ENCODE results near the gene PARD3. TPM values are rescaled to one million over a fixed set of nuclear protein-coding genes. Genes with fewer than 3 reads are reported as not detected.

The PARD3 gene
- total and polyA plus RNA-seq, 2 donors (not counting 3 experiments of a cell fraction or from before 2014, with no cell fraction given), result 7.3 to 24.1 TPM

- H3K4me1 ChIP-seq (ENCODE audit: control insufficient read depth, extremely low read depth, insufficient read depth, low read length), result peaks cover 15% of the 10 kb centered on the region
- no peak overlapping the region for H3K27ac ChIP-seq (ENCODE audit: insufficient read depth, low read depth, low read length)
- no peak overlapping the region for H3K4me3 ChIP-seq (replicated peaks in 1 of 3; ENCODE audit: insufficient read depth in 1 of 3, low read depth in 1 of 3, low read length in 3 of 3)
- H3K36me3 ChIP-seq (ENCODE audit: control insufficient read depth in 2 of 2, extremely low read depth in 1 of 2, insufficient read depth in 2 of 2, low read length in 2 of 2), result no peaks in the 10 kb centered on the region
- DNase-seq (ENCODE audit: low read depth, low spot score) (no peak), FAIRE-seq (no peak)
- no peaks in the 10 kb centered on the region for H3K27me3 ChIP-seq (ENCODE audit: control insufficient read depth in 2 of 2, insufficient read depth in 2 of 2, low read length in 2 of 2)
- ChIA-PET CTCF (interaction anchor here (1.2 to 2.1 kb wide), 4 partner anchors 9 to 77 kb away, joined by 3 to 6 read pairs (median 4); no protein-coding TSS in a partner anchor), POLR2A (no interaction called here)
- BruUV-seq (replicated peaks), result no TSS peak
- dilution Hi-C loops (cut with MboI; ENCODE audit: extremely low pct_ligation_motif_present, low sequenced_read_pairs) (no loop called here), intact Hi-C loops (cut with micrococcal nuclease) (no loop called here)
- no peaks in the 10 kb centered on the region for H3K9me1 ChIP-seq (replicated peaks; ENCODE audit: control insufficient read depth, extremely low read depth, insufficient read depth, low read length)
- peak overlapping the region; percentile 14 for H3K4me2 ChIP-seq (ENCODE audit: insufficient read depth, low read length)
- H3K79me2 ChIP-seq (ENCODE audit: control insufficient read depth, insufficient read depth, low read length), result peaks cover 5% of the 10 kb centered on the region
- TF ChIP-seq FOS (IDR thresholded peaks at IDR 0.05; ENCODE audit: borderline replicate concordance, insufficient read depth, low read length), result no peak
- no peak for TF ChIP-seq MYC (IDR thresholded peaks at IDR 0.05; ENCODE audit: low read depth, low read length)
- no peak for TF ChIP-seq MAX (IDR thresholded peaks at IDR 0.05; ENCODE audit: insufficient read depth, insufficient read length)
- no peaks in the 10 kb centered on the region for H3K9me3 ChIP-seq (replicated peaks; ENCODE audit: control insufficient read depth, insufficient read depth, low read length)
- no peaks in the 10 kb centered on the region for H4K20me1 ChIP-seq (replicated peaks; ENCODE audit: control insufficient read depth, extremely low read depth, insufficient read depth, low read length)
- H3K9ac ChIP-seq (replicated peaks; ENCODE audit: extremely low read depth, insufficient read depth, low read length), result no peak overlapping the region
- H2AFZ ChIP-seq (ENCODE audit: low read depth, low read length), result no peak overlapping the region
These were observed 14.5 kb downstream of the PARD3 start for GRCh38 chr10:34800624-34801023.

- CTCF ChIA-PET, result interaction anchor here (1.1 to 1.7 kb wide), 2 partner anchors 9 to 55 kb away, joined by 3 to 4 read pairs; no protein-coding TSS in a partner anchor
- no peaks in the 10 kb centered on the region for H3K9me3 ChIP-seq (replicated peaks; ENCODE audit: control insufficient read depth, insufficient read depth, low read length)
- H3K9ac ChIP-seq (replicated peaks; ENCODE audit: extremely low read depth, insufficient read depth, low read length), result no peak overlapping the region
- H3K4me2 ChIP-seq (ENCODE audit: insufficient read depth, low read length), result no peak overlapping the region
- H3K4me3 ChIP-seq (replicated peaks in 1 of 3; ENCODE audit: insufficient read depth in 1 of 3, low read depth in 1 of 3, low read length in 3 of 3), result no peak overlapping the region
- H3K27me3 ChIP-seq (ENCODE audit: control insufficient read depth in 2 of 2, insufficient read depth in 2 of 2, low read length in 2 of 2), result no peaks in the 10 kb centered on the region
- no peaks in the 10 kb centered on the region for H4K20me1 ChIP-seq (replicated peaks; ENCODE audit: control insufficient read depth, extremely low read depth, insufficient read depth, low read length)
- peaks cover 9% of the 10 kb centered on the region for H3K4me1 ChIP-seq (ENCODE audit: control insufficient read depth, extremely low read depth, insufficient read depth, low read length)
- no TSS peak for BruUV-seq (replicated peaks)
- FAIRE-seq (no peak), DNase-seq (ENCODE audit: low read depth, low spot score) (no peak)
- dilution Hi-C loops (cut with MboI; ENCODE audit: extremely low pct_ligation_motif_present, low sequenced_read_pairs) (no loop called here), intact Hi-C loops (cut with micrococcal nuclease) (no loop called here)
- no peak for TF ChIP-seq POLR2A (IDR thresholded peaks at IDR 0.05; ENCODE audit: low read depth, low read length)
- TF ChIP-seq MYC (IDR thresholded peaks at IDR 0.05; ENCODE audit: low read depth, low read length), result no peak
- no peak for TF ChIP-seq FOS (IDR thresholded peaks at IDR 0.05; ENCODE audit: borderline replicate concordance, insufficient read depth, low read length)
- TF ChIP-seq MAX (IDR thresholded peaks at IDR 0.05; ENCODE audit: insufficient read depth, insufficient read length), result no peak
- TF ChIP-seq GATA2 (IDR thresholded peaks at IDR 0.05; ENCODE audit: insufficient read depth, insufficient read length, low read depth, low read length), result no peak
- TF ChIP-seq EZH2 (IDR thresholded peaks at IDR 0.05; ENCODE audit: borderline replicate concordance, low read depth, low read length, severe bottlenecking), result no peak
- TF ChIP-seq CTCF (IDR thresholded peaks at IDR 0.05; ENCODE audit: extremely low read depth in 1 of 2, insufficient read depth in 1 of 2, low read depth in 1 of 2, low read length in 2 of 2), result no peak
- TF ChIP-seq POLR2AphosphoS5 (IDR thresholded peaks at IDR 0.05; ENCODE audit: insufficient read depth, low read depth, low read length), result no peak
- POLR2A ChIA-PET, result no interaction called here
- H3K36me3 ChIP-seq (ENCODE audit: control insufficient read depth in 2 of 2, extremely low read depth in 1 of 2, insufficient read depth in 2 of 2, low read length in 2 of 2), result no peaks in the 10 kb centered on the region
- H2AFZ ChIP-seq (ENCODE audit: low read depth, low read length), result no peak overlapping the region
- no peak overlapping the region for H3K27ac ChIP-seq (ENCODE audit: insufficient read depth, low read depth, low read length)
- peaks cover 6% of the 10 kb centered on the region for H3K79me2 ChIP-seq (ENCODE audit: control insufficient read depth, insufficient read depth, low read length)
- no peaks in the 10 kb centered on the region for H3K9me1 ChIP-seq (replicated peaks; ENCODE audit: control insufficient read depth, extremely low read depth, insufficient read depth, low read length)
These were observed 16.4 kb downstream of the PARD3 start for GRCh38 chr10:34798654-34799053.
